HCT116 (cell line): ENCODE data around the gene ABCB8. TPM values are rescaled to one million over a fixed set of nuclear protein-coding genes. Genes with fewer than 3 reads are reported as not detected.

ENCODE experiments used
- ATAC-seq: fragments of 200-7000 bp; cut with Tn5 transposase; 2 replicates; pipeline ENCODE4 v1.9.1; 2020; ENCODE audit warnings: mild to moderate bottlenecking, moderate library complexity
- BruUV-seq: library from RNA; stranded (reverse); fragments of 400-500 nt; replicated peaks from 2 replicates; lab custom pipeline; 2021; lab: Mats Ljungman, UMichigan
- CTCF ChIA-PET: fragments of 300-600 bp; sonication (Branson Sonifier 250); formaldehyde crosslinking; loops from one replicate; lab custom pipeline; 2021; ENCODE audit warnings: antibody characterized with exemption; lab: Charles Lee
- POLR2A ChIA-PET: fragments of 300-600, 350-600 bp; sonication (Branson Sonifier 250); formaldehyde crosslinking; loops from one replicate; lab custom pipeline; 2021; ENCODE audit warnings: antibody characterized with exemption; lab: Charles Lee
- RAD21 ChIA-PET, 2 experiments: fragments of 300-600 bp; sonication (Branson Sonifier 250); formaldehyde crosslinking; loops; one replicate each; lab custom pipeline; 2023; ENCODE audit warnings: low total read pairs in 2 of 2; ENCODE audit not compliant: uncharacterized antibody in 2 of 2, unreplicated experiment in 2 of 2, low non-redundant PET in 1 of 2; lab: Charles Lee
- DNase-seq: peaks from one replicate; pipeline ENCODE4 v3.0.0-alpha.2; 2010; ENCODE audit warnings: low read depth, low spot score
- H2AFZ ChIP-seq: fragments of 200-600 bp; shearing (Covaris generic), sonication (generic); 2 replicates; pipeline ENCODE4 v1.6.1; 2017; ENCODE audit warnings: low read depth, mixed run types, mixed read lengths, antibody characterized with exemption, low read length; ENCODE audit not compliant: poor library complexity, severe bottlenecking
- H3K27ac ChIP-seq: 2 replicates; pipeline ENCODE4 v1.5.1; 2012; ENCODE audit warnings: low read depth, low read length
- H3K27me3 ChIP-seq: fragments of 200-600 bp; sonication (generic); 2 replicates; pipeline ENCODE4 v1.6.1; 2016; ENCODE audit warnings: mixed run types, low read length, mixed read lengths; ENCODE audit not compliant: insufficient read depth
- H3K36me3 ChIP-seq, 2 experiments: fragments of 200-500 bp in 1 of 2; fragments of 200-600 bp in 1 of 2; sonication (Bioruptor generic) in 1 of 2; sonication (generic) in 1 of 2; 2 replicates each; pipeline versions ENCODE4 v1.5.1 to v1.6.1; 2014 to 2016; ENCODE audit warnings: low read length in 2 of 2, inconsistent platforms in 1 of 2, mixed read lengths in 1 of 2, mixed run types in 1 of 2; ENCODE audit not compliant: insufficient read depth in 2 of 2, control insufficient read depth in 1 of 2
- H3K4me1 ChIP-seq, 2 experiments: fragments of 200-600 bp in 1 of 2; sonication (generic) in 1 of 2; 2 replicates each; pipeline versions ENCODE4 v1.5.1 to v1.6.1; 2012 to 2017; ENCODE audit warnings: low read length in 2 of 2, inconsistent platforms in 1 of 2, mild to moderate bottlenecking in 1 of 2, mixed read lengths in 1 of 2, mixed run types in 1 of 2, moderate library complexity in 1 of 2; ENCODE audit not compliant: insufficient read depth in 2 of 2, control insufficient read depth in 1 of 2
- H3K4me2 ChIP-seq: fragments of 200-600 bp; sonication (generic); 2 replicates; pipeline ENCODE4 v1.6.1; 2017; ENCODE audit warnings: mixed run types, low read length, mixed read lengths
- H3K4me3 ChIP-seq, 2 experiments: fragments of 200-600 bp in 1 of 2; sonication (generic) in 1 of 2; replicated peaks in 1 of 2; 2 replicates each; pipeline ENCODE4 v1.5.1; 2011 to 2016; ENCODE audit warnings: low read length in 2 of 2, control low read depth in 1 of 2, low read depth in 1 of 2, mild to moderate bottlenecking in 1 of 2, mixed read lengths in 1 of 2, mixed run types in 1 of 2
- H3K79me2 ChIP-seq: fragments of 200-600 bp; sonication (generic); 2 replicates; pipeline ENCODE4 v1.6.1; 2017; ENCODE audit warnings: mild to moderate bottlenecking, mixed run types, low read length, moderate library complexity, mixed read lengths; ENCODE audit not compliant: insufficient read depth
- H3K9ac ChIP-seq: fragments of 200-600 bp; sonication (generic); 2 replicates; pipeline ENCODE4 v1.6.1; 2016; ENCODE audit warnings: low read length, mixed read lengths
- H3K9me2 ChIP-seq: fragments of 200-600 bp; sonication (generic), shearing (Covaris generic); 2 replicates; pipeline ENCODE4 v1.6.1; 2017; ENCODE audit warnings: mixed run types, mild to moderate bottlenecking, moderate library complexity; ENCODE audit not compliant: insufficient read depth
- H3K9me3 ChIP-seq, 2 experiments: fragments of 200-500 bp in 1 of 2; fragments of 200-600 bp in 1 of 2; sonication (Bioruptor generic) in 1 of 2; sonication (generic) in 1 of 2; 2 replicates each; pipeline ENCODE4 v1.6.1; 2014 to 2017; ENCODE audit warnings: low read length in 2 of 2, mixed read lengths in 2 of 2, inconsistent platforms in 1 of 2, low read depth in 1 of 2, mild to moderate bottlenecking in 1 of 2, mixed run types in 1 of 2, moderate library complexity in 1 of 2; ENCODE audit not compliant: control insufficient read depth in 1 of 2, insufficient read depth in 1 of 2
- H4K20me1 ChIP-seq: fragments of 200-600 bp; sonication (generic), shearing (Covaris generic); 2 replicates; pipeline ENCODE4 v1.6.1; 2017; ENCODE audit warnings: mixed run types, mild to moderate bottlenecking, moderate library complexity; ENCODE audit not compliant: insufficient read depth
- CTCF ChIP-seq, 3 experiments: fragments of 200-600 bp in 1 of 3; sonication (generic) in 1 of 3; IDR thresholded peaks in 2 of 3; conservative IDR thresholded peaks in 1 of 3; 2 replicates each; pipeline ENCODE4 v1.5.1; 2012 to 2017; ENCODE audit warnings: low read depth in 2 of 3, low read length in 2 of 3, antibody characterized with exemption in 1 of 3, borderline replicate concordance in 1 of 3, control low read depth in 1 of 3, mild to moderate bottlenecking in 1 of 3, mixed read lengths in 1 of 3, mixed run types in 1 of 3, moderate library complexity in 1 of 3; ENCODE audit not compliant: insufficient read depth in 1 of 3
- EGR1 ChIP-seq: IDR thresholded peaks from 2 replicates; pipeline ENCODE4 v1.6.1; 2012; ENCODE audit warnings: low read depth
- ELF1 ChIP-seq: IDR thresholded peaks from 2 replicates; pipeline ENCODE4 v1.6.1; 2012; ENCODE audit warnings: low read depth, borderline replicate concordance
- EZH2 ChIP-seq: fragments of 200-600 bp; sonication (generic); IDR thresholded peaks from 2 replicates; pipeline ENCODE4 v1.6.1; 2017; ENCODE audit warnings: antibody characterized with exemption, mixed run types
- EZH2phosphoT487 ChIP-seq: fragments of 200-600 bp; IDR thresholded peaks from 2 replicates; pipeline ENCODE4 v1.6.1; 2018; ENCODE audit warnings: antibody characterized with exemption, borderline replicate concordance
- JUND ChIP-seq: IDR thresholded peaks from 2 replicates; pipeline ENCODE4 v1.6.1; 2012
- MAX ChIP-seq: IDR thresholded peaks from 2 replicates; pipeline ENCODE4 v1.6.1; 2012
- REST ChIP-seq: IDR thresholded peaks from 2 replicates; pipeline ENCODE4 v1.6.1; 2012; ENCODE audit warnings: low read depth
- SP1 ChIP-seq: IDR thresholded peaks from 2 replicates; pipeline ENCODE4 v1.6.1; 2012; ENCODE audit warnings: low read depth
- SRF ChIP-seq: IDR thresholded peaks from 2 replicates; pipeline ENCODE4 v1.6.1; 2012; ENCODE audit warnings: low read depth
- YY1 ChIP-seq: IDR thresholded peaks from 2 replicates; pipeline ENCODE4 v1.6.1; 2011; ENCODE audit warnings: low read length, low read depth, moderate library complexity, mild to moderate bottlenecking; ENCODE audit not compliant: insufficient replicate concordance; ENCODE audit errors: extremely low read depth
- ZFX ChIP-seq: fragments of 450-650 bp; IDR thresholded peaks from 2 replicates; pipeline ENCODE4 v1.6.1; 2017
- ZNF274 ChIP-seq: fragments of 200-500 bp; sonication (Bioruptor generic); IDR thresholded peaks from 2 replicates; pipeline ENCODE4 v1.6.1; 2014; ENCODE audit warnings: mild to moderate bottlenecking, low read depth, low read length, inconsistent platforms
- intact Hi-C: fragments of 100-400 bp; cut with micrococcal nuclease; formaldehyde crosslinking; loops from 2 replicates; pipeline ENCODE4 v1.10.0; 2022
- total RNA-seq: library from RNA; stranded (reverse); gene quantifications from one replicate; pipeline ENCODE4 v1.2.1, GENCODE V29; 2021; ENCODE audit not compliant: unreplicated experiment

Gene ABCB8
- total RNA-seq, 1 experiment from 2014 or later, result 55.2 TPM

GRCh38 chr7:151006590-151007300 is 21.5 kb upstream of the ABCB8 start:
- no TSS peak for BruUV-seq
- ATAC-seq, result no peak

GRCh38 chr7:151007469-151007898 is 20.8 kb upstream of the ABCB8 start:
- no peak for DNase-seq
- Histone ChIP-seq H3K9me3 (no peaks in the 10 kb centered on the region), H3K9me2 (no peaks in the 10 kb centered on the region), H3K36me3 (no peaks in the 10 kb centered on the region), H3K4me3 (no peak overlapping the region), H3K9ac (0 out of 2 replicates have a peak overlapping the region, but pooled peaks have one; percentile 81), H3K4me1 (peaks cover 16 to 44% of the 10 kb centered on the region in 2 experiments; a peak in 3 of 4 replicates), H4K20me1 (no peaks in the 10 kb centered on the region), H3K27ac (no peak overlapping the region), H3K79me2 (peaks cover 4% of the 10 kb centered on the region; the same call in 1 of the 2 replicates), H3K27me3 (no peaks in the 10 kb centered on the region), H2AFZ (no peak overlapping the region), H3K4me2 (peak overlapping the region; percentile 94)
- BruUV-seq, result no TSS peak
- ChIA-PET POLR2A (no interaction called here), CTCF (interaction anchor here (1.1 to 5.4 kb wide), 3 partner anchors 13 to 43 kb away, joined by 3 to 59 read pairs (median 4); no protein-coding TSS in a partner anchor), RAD21 (no interaction called here)
- no peak for ATAC-seq
- intact Hi-C loops, result no loop called here
- no peak for TF ChIP-seq ZNF274
- no peak for TF ChIP-seq CTCF (IDR thresholded peaks at IDR 0.05 in 2 of 3, conservative IDR thresholded peaks at IDR 0.05 in 1 of 3; ENCODE audit: borderline replicate concordance in 1 of 3, insufficient read depth in 1 of 3, low read depth in 2 of 3, low read length in 2 of 3)
- TF ChIP-seq EGR1, result no peak
- no peak for TF ChIP-seq JUND
- no peak for TF ChIP-seq ZFX
- no peak for TF ChIP-seq REST
- TF ChIP-seq EZH2, result no peak
- no peak for TF ChIP-seq MAX
- no peak for TF ChIP-seq SP1

More at GRCh38 chr7:151006590-151007300, 21.5 kb upstream of the ABCB8 start:
- Histone ChIP-seq H3K9me2 (no peaks in the 10 kb centered on the region), H3K4me2 (no peak overlapping the region), H4K20me1 (no peaks in the 10 kb centered on the region), H2AFZ (no peak overlapping the region), H3K4me1 (peaks cover 16 to 36% of the 10 kb centered on the region in 2 experiments; a peak in 3 of 4 replicates), H3K79me2 (peaks cover 4% of the 10 kb centered on the region; the same call in 1 of the 2 replicates), H3K4me3 (no peak overlapping the region), H3K9ac (no peak overlapping the region), H3K9me3 (no peaks in the 10 kb centered on the region), H3K27me3 (no peaks in the 10 kb centered on the region), H3K27ac (no peak overlapping the region), H3K36me3 (no peaks in the 10 kb centered on the region)
- no peak for DNase-seq
- intact Hi-C loops, result no loop called here
- CTCF ChIA-PET, result interaction anchor here (1.1 to 5.4 kb wide), 2 partner anchors 13 to 38 kb away, joined by 4 to 59 read pairs; no protein-coding TSS in a partner anchor
- RAD21 ChIA-PET, result no interaction called here
- no peak for TF ChIP-seq EZH2phosphoT487
- no peak for TF ChIP-seq YY1
- no peak for TF ChIP-seq ELF1
- no peak for TF ChIP-seq SRF
- POLR2A ChIA-PET, result no interaction called here
